ENCODE results near the gene STARD9. TPM values are rescaled to one million over a fixed set of nuclear protein-coding genes. Genes with fewer than 3 reads are reported as not detected.
"Not testable (repeated sequence)": the region's sequence is repeated elsewhere in the genome, so short reads cannot be mapped to it uniquely, and the experiment has no call there.

The STARD9 gene
- total and polyA plus RNA-seq, 4 experiments from 2014 or later = 0.49 to 6.1 (median 4.5) TPM; not detected in 1

GRCh38 chr15:42590619-42591237 lies 15.3 kb downstream of the STARD9 start:
- Mint-ChIP-seq H3K4me1 (no peaks in the 10 kb centered on the region), H3K27ac (no peak overlapping the region), H3K36me3 (peaks cover 0 to 4% of the 10 kb centered on the region in 2 donors), H3K27me3 (no peaks in the 10 kb centered on the region), H3K4me3 (no peak overlapping the region), H3K9me3 (no peaks in the 10 kb centered on the region)
- no peaks in the 10 kb centered on the region for H3K27me3 ChIP-seq (ENCODE audit: insufficient read depth, low read length)
- ChIA-PET CTCF (ENCODE audit: partially characterized antibody) (no interaction called here), POLR2A (ENCODE audit: partially characterized antibody) (interaction anchor here (0.7 kb wide), 1 partner anchor 10 kb away, joined by 3 read pairs; no protein-coding TSS in a partner anchor)
- no peak overlapping the region for H3K27ac ChIP-seq (ENCODE audit: low read depth, low read length)
- no peaks in the 10 kb centered on the region for H3K36me3 ChIP-seq (ENCODE audit: insufficient read depth, low read length)
- intact Hi-C loops (cut with micrococcal nuclease) = no loop called here
- H3K9me3 ChIP-seq (ENCODE audit: control insufficient read depth in 1 of 2, low read length in 2 of 2) = no peaks in the 10 kb centered on the region
- DNase-seq = no peak
- H3K4me1 ChIP-seq (ENCODE audit: insufficient read depth, low read length) = no peaks in the 10 kb centered on the region
- H3K4me3 ChIP-seq (ENCODE audit: low read length in 2 of 2) = no peak overlapping the region

GRCh38 chr15:42591238-42591934 lies 16.0 kb downstream of the STARD9 start:
- no peak overlapping the region for H3K27ac Mint-ChIP-seq
- H3K9me3 ChIP-seq (ENCODE audit: control insufficient read depth in 1 of 2, low read length in 2 of 2) = no peaks in the 10 kb centered on the region

GRCh38 chr15:42592716-42593115 lies 17.3 kb downstream of the STARD9 start:
- H3K4me1 Mint-ChIP-seq = no peaks in the 10 kb centered on the region

More at GRCh38 chr15:42591238-42591934, 16.0 kb downstream of the STARD9 start:
- no peaks in the 10 kb centered on the region for H3K4me1 ChIP-seq (ENCODE audit: insufficient read depth, low read length)
- intact Hi-C loops (cut with micrococcal nuclease) = no loop called here
- no peaks in the 10 kb centered on the region for H3K4me1 Mint-ChIP-seq
- H3K4me3 ChIP-seq (ENCODE audit: low read length in 2 of 2) = no peak overlapping the region
- CTCF ChIA-PET (ENCODE audit: partially characterized antibody) = interaction anchor here (1.6 kb wide), 1 partner anchor 8 kb away, joined by 4 read pairs; no protein-coding TSS in a partner anchor
- H3K36me3 ChIP-seq (ENCODE audit: insufficient read depth, low read length) = no peaks in the 10 kb centered on the region
- no peak overlapping the region for H3K4me3 Mint-ChIP-seq
- H3K27ac ChIP-seq (ENCODE audit: low read depth, low read length) = no peak overlapping the region
- POLR2A ChIA-PET (ENCODE audit: partially characterized antibody) = interaction anchor here (0.7 kb wide), 1 partner anchor 10 kb away, joined by 3 read pairs; no protein-coding TSS in a partner anchor
- no peaks in the 10 kb centered on the region for H3K27me3 Mint-ChIP-seq
- H3K36me3 Mint-ChIP-seq = peaks cover 0 to 4% of the 10 kb centered on the region in 2 donors
- no peak for DNase-seq
- no peaks in the 10 kb centered on the region for H3K27me3 ChIP-seq (ENCODE audit: insufficient read depth, low read length)
- H3K9me3 Mint-ChIP-seq = no peaks in the 10 kb centered on the region

GRCh38 chr15:42593143-42593542 lies 17.7 kb downstream of the STARD9 start:
- no peak for DNase-seq
- Histone ChIP-seq H3K27me3 (ENCODE audit: insufficient read depth, low read length) (no peaks in the 10 kb centered on the region), H3K9me3 (ENCODE audit: control insufficient read depth in 1 of 2, low read length in 2 of 2) (no peaks in the 10 kb centered on the region), H3K36me3 (ENCODE audit: insufficient read depth, low read length) (no peaks in the 10 kb centered on the region), H3K4me3 (ENCODE audit: low read length in 2 of 2) (no peak overlapping the region), H3K27ac (ENCODE audit: low read depth, low read length) (no peak overlapping the region), H3K4me1 (ENCODE audit: insufficient read depth, low read length) (no peaks in the 10 kb centered on the region)
- H3K27ac Mint-ChIP-seq = no peak overlapping the region
- CTCF ChIA-PET (ENCODE audit: partially characterized antibody) = interaction anchor here (1.6 kb wide), 1 partner anchor 9 kb away, joined by 4 read pairs; no protein-coding TSS in a partner anchor
- POLR2A ChIA-PET (ENCODE audit: partially characterized antibody) = interaction anchor here (1.1 kb wide), 1 partner anchor 11 kb away, joined by 3 read pairs; no protein-coding TSS in a partner anchor
- no peak overlapping the region for H3K4me3 Mint-ChIP-seq
- no peaks in the 10 kb centered on the region for H3K27me3 Mint-ChIP-seq
- H3K9me3 Mint-ChIP-seq = no peaks in the 10 kb centered on the region
- peaks cover 0 to 4% of the 10 kb centered on the region in 2 donors for H3K36me3 Mint-ChIP-seq
- no peaks in the 10 kb centered on the region for H3K4me1 Mint-ChIP-seq
- intact Hi-C loops (cut with micrococcal nuclease) = no loop called here

More at GRCh38 chr15:42592716-42593115, 17.3 kb downstream of the STARD9 start:
- intact Hi-C loops (cut with micrococcal nuclease) = no loop called here
- no peaks in the 10 kb centered on the region for H3K36me3 ChIP-seq (ENCODE audit: insufficient read depth, low read length)
- Mint-ChIP-seq H3K27ac (no peak overlapping the region), H3K36me3 (peaks cover 0 to 4% of the 10 kb centered on the region in 2 donors), H3K27me3 (no peaks in the 10 kb centered on the region), H3K4me3 (no peak overlapping the region), H3K9me3 (no peaks in the 10 kb centered on the region)
- no peaks in the 10 kb centered on the region for H3K4me1 ChIP-seq (ENCODE audit: insufficient read depth, low read length)
- CTCF ChIA-PET (ENCODE audit: partially characterized antibody) = interaction anchor here (1.6 kb wide), 1 partner anchor 9 kb away, joined by 4 read pairs; no protein-coding TSS in a partner anchor
- H3K9me3 ChIP-seq (ENCODE audit: control insufficient read depth in 1 of 2, low read length in 2 of 2) = no peaks in the 10 kb centered on the region
- no peaks in the 10 kb centered on the region for H3K27me3 ChIP-seq (ENCODE audit: insufficient read depth, low read length)
- DNase-seq = no peak
- no peak overlapping the region for H3K27ac ChIP-seq (ENCODE audit: low read depth, low read length)
- no peak overlapping the region for H3K4me3 ChIP-seq (ENCODE audit: low read length in 2 of 2)
- POLR2A ChIA-PET (ENCODE audit: partially characterized antibody) = interaction anchor here (1.1 kb wide), 1 partner anchor 11 kb away, joined by 3 read pairs; no protein-coding TSS in a partner anchor

GRCh38 chr15:42594095-42594494 lies 18.7 kb downstream of the STARD9 start:
- no peak overlapping the region for H3K27ac Mint-ChIP-seq
- no peak overlapping the region for H3K4me3 ChIP-seq (ENCODE audit: low read length in 2 of 2)
- no peaks in the 10 kb centered on the region for H3K9me3 ChIP-seq (ENCODE audit: control insufficient read depth in 1 of 2, low read length in 2 of 2)
- POLR2A ChIA-PET (ENCODE audit: partially characterized antibody) = interaction anchor here (1.9 kb wide), 1 partner anchor 12 kb away, joined by 6 read pairs; no protein-coding TSS in a partner anchor
- intact Hi-C loops (cut with micrococcal nuclease) = no loop called here
- H3K9me3 Mint-ChIP-seq = no peaks in the 10 kb centered on the region
- H3K4me1 Mint-ChIP-seq = no peaks in the 10 kb centered on the region
- H3K27ac ChIP-seq (ENCODE audit: low read depth, low read length) = no peak overlapping the region
- DNase-seq = no peak
- no peaks in the 10 kb centered on the region for H3K36me3 Mint-ChIP-seq
- no peaks in the 10 kb centered on the region for H3K27me3 ChIP-seq (ENCODE audit: insufficient read depth, low read length)
- no peaks in the 10 kb centered on the region for H3K27me3 Mint-ChIP-seq
- no peak overlapping the region for H3K4me3 Mint-ChIP-seq
- H3K4me1 ChIP-seq (ENCODE audit: insufficient read depth, low read length) = no peaks in the 10 kb centered on the region
- CTCF ChIA-PET (ENCODE audit: partially characterized antibody) = no interaction called here
- no peaks in the 10 kb centered on the region for H3K36me3 ChIP-seq (ENCODE audit: insufficient read depth, low read length)

GRCh38 chr15:42595626-42596240 lies 20.3 kb downstream of the STARD9 start:
- intact Hi-C loops (cut with micrococcal nuclease) = no loop called here
- Histone ChIP-seq H3K4me1 (ENCODE audit: insufficient read depth, low read length) (no peaks in the 10 kb centered on the region), H3K27ac (ENCODE audit: low read depth, low read length) (no peak overlapping the region), H3K4me3 (ENCODE audit: low read length in 2 of 2) (no peak overlapping the region), H3K36me3 (ENCODE audit: insufficient read depth, low read length) (no peaks in the 10 kb centered on the region), H3K9me3 (ENCODE audit: control insufficient read depth in 1 of 2, low read length in 2 of 2) (no peaks in the 10 kb centered on the region), H3K27me3 (ENCODE audit: insufficient read depth, low read length) (no peaks in the 10 kb centered on the region)
- no peaks in the 10 kb centered on the region for H3K27me3 Mint-ChIP-seq
- ChIA-PET POLR2A (ENCODE audit: partially characterized antibody) (interaction anchor here (1.9 kb wide), 1 partner anchor 14 kb away, joined by 6 read pairs; no protein-coding TSS in a partner anchor), CTCF (ENCODE audit: partially characterized antibody) (interaction anchor here (1.4 kb wide), 1 partner anchor 9 kb away, joined by 4 read pairs; no protein-coding TSS in a partner anchor)
- H3K9me3 Mint-ChIP-seq = no peaks in the 10 kb centered on the region
- H3K36me3 Mint-ChIP-seq = peaks cover 0 to 6% of the 10 kb centered on the region in 2 donors
- no peak overlapping the region for H3K4me3 Mint-ChIP-seq
- no peaks in the 10 kb centered on the region for H3K4me1 Mint-ChIP-seq
- DNase-seq = no peak
- H3K27ac Mint-ChIP-seq = peak overlapping the region in 1 of 7 donors; percentile 62

- H3K27ac Mint-ChIP-seq; POLR2A ChIA-PET (ENCODE audit: partially characterized antibody); H3K36me3 Mint-ChIP-seq; H3K4me3 ChIP-seq (ENCODE audit: low read length in 2 of 2); DNase-seq; H3K9me3 Mint-ChIP-seq; intact Hi-C loops (cut with micrococcal nuclease); H3K9me3 ChIP-seq (ENCODE audit: control insufficient read depth in 1 of 2, low read length in 2 of 2); H3K27me3 ChIP-seq (ENCODE audit: insufficient read depth, low read length); H3K4me3 Mint-ChIP-seq; H3K27me3 Mint-ChIP-seq; H3K36me3 ChIP-seq (ENCODE audit: insufficient read depth, low read length); H3K27ac ChIP-seq (ENCODE audit: low read depth, low read length); CTCF ChIA-PET (ENCODE audit: partially characterized antibody): not testable (repeated sequence)
- H3K4me1 Mint-ChIP-seq = peaks cover 12 to 22% (median 17%) of the 10 kb centered on the region in 4 donors
- H3K4me1 ChIP-seq (ENCODE audit: insufficient read depth, low read length) = peaks cover 18% of the 10 kb centered on the region
Measured at GRCh38 chr15:42601316-42601715, 25.9 kb downstream of the STARD9 start.

All from CD4-positive, alpha-beta memory T cell (primary cell).